ENCODE results near the gene PIK3IP1.

PIK3IP1 gene

DNA sequence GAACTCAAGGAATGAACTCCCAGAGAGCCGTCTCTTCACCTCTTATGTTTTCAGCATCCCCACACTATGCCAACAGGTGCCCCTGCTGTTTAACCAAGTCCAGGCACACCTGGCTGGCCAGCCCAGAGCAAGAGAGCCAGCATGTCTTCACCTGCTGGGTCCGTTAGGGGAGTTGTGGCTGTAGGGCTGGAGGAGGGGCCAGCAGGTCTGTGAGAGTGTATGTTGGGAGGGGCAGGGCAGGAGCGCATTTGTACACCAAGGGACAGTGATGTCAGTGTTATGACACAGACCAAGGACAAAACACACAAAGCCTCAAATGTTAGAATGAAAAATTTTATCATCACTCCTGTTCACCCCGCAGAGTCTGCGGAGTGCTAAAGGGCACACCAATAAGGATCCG lies 48.1 kb upstream of the PIK3IP1 start:
- no peak for TF ChIP-seq EZH2phosphoT487 (IDR thresholded peaks at IDR 0.05; ENCODE audit: borderline replicate concordance)
- TF ChIP-seq CTCF (conservative IDR thresholded peaks at IDR 0.05; ENCODE audit: low read length): no peak
- H3K4me2 ChIP-seq (ENCODE audit: low read depth, low read length, poor library complexity, severe bottlenecking): peak overlapping the region; percentile 100
- peaks cover 46% of the 10 kb centered on the region for H3K4me1 ChIP-seq (ENCODE audit: insufficient read depth, low read length, poor library complexity, severe bottlenecking)
- peak overlapping the region; percentile 90 for H3K4me3 ChIP-seq (ENCODE audit: low read length, poor library complexity, severe bottlenecking)
- no peaks in the 10 kb centered on the region for H3K27me3 ChIP-seq (ENCODE audit: insufficient read depth, low read length, poor library complexity, severe bottlenecking)
- peaks cover 61% of the 10 kb centered on the region; the same call in 1 of the 2 replicates for H3K36me3 ChIP-seq (ENCODE audit: insufficient read depth, low read length)
- H3K9me3 ChIP-seq (ENCODE audit: insufficient read depth, low read depth, low read length): no peaks in the 10 kb centered on the region
- peaks cover 87% of the 10 kb centered on the region for H4K20me1 ChIP-seq (ENCODE audit: insufficient read depth, low read length, poor library complexity, severe bottlenecking)
- no peaks in the 10 kb centered on the region for H3F3A ChIP-seq (ENCODE audit: low read depth)
- H2AFZ ChIP-seq (ENCODE audit: low read length): no peak overlapping the region
- H3K9ac ChIP-seq (ENCODE audit: low read depth, low read length, poor library complexity, severe bottlenecking): peak overlapping the region; percentile 45
- H3K9me2 ChIP-seq (replicated peaks; ENCODE audit: low read depth, low read length): no peaks in the 10 kb centered on the region
- peaks cover 95% of the 10 kb centered on the region for H3K79me2 ChIP-seq (ENCODE audit: insufficient read depth, low read length)

DNA sequence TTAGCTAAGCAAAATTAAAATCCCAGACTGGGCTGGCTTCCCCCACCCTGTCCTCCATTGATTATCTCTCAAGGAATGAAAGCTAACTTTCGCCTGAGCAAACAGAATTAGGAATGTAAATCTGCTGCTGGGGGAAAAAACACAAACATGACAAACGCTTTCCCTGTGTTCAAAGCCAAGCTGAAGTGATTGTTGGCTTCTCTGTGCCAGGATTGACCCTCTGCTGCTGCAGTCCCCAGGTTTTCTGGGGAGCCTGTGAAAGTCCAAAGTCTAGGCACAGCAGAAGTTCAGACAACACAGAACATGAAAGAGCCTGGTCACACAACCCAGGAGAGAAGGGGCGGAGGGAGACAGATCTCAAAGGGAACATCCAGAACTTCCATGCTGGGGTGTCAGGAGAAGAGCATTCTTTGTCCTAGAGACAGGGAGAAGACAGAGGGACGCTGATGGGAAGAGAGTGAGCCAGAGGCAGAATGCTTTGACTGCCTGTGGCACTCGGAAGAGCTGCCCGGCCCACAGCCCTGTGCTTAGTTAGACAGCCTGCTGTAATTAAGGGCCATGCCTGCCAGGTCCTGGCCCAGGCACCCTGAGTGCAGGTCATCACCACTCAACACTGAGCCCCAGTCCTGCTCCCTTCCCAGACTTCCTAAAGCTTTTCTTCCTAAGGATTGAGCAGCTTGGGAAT lies 47.0 kb upstream of the PIK3IP1 start:
- Histone ChIP-seq H3K9me3 (ENCODE audit: insufficient read depth, low read depth, low read length) (no peaks in the 10 kb centered on the region), H3K9me2 (replicated peaks; ENCODE audit: low read depth, low read length) (no peaks in the 10 kb centered on the region), H3K79me2 (ENCODE audit: insufficient read depth, low read length) (peaks cover 92% of the 10 kb centered on the region), H2AFZ (ENCODE audit: low read length) (no peak overlapping the region), H4K20me1 (ENCODE audit: insufficient read depth, low read length, poor library complexity, severe bottlenecking) (peaks cover 76% of the 10 kb centered on the region), H3F3A (ENCODE audit: low read depth) (no peaks in the 10 kb centered on the region), H3K4me1 (ENCODE audit: insufficient read depth, low read length, poor library complexity, severe bottlenecking) (peaks cover 46% of the 10 kb centered on the region), H3K36me3 (ENCODE audit: insufficient read depth, low read length) (peaks cover 72% of the 10 kb centered on the region; the same call in 1 of the 2 replicates), H3K27me3 (ENCODE audit: insufficient read depth, low read length, poor library complexity, severe bottlenecking) (no peaks in the 10 kb centered on the region), H3K4me2 (ENCODE audit: low read depth, low read length, poor library complexity, severe bottlenecking) (peak overlapping the region; percentile 100), H3K4me3 (ENCODE audit: low read length, poor library complexity, severe bottlenecking) (peak overlapping the region; percentile 11), H3K9ac (ENCODE audit: low read depth, low read length, poor library complexity, severe bottlenecking) (peak overlapping the region; percentile 45)
- no peak for TF ChIP-seq CTCF (conservative IDR thresholded peaks at IDR 0.05; ENCODE audit: low read length)
- TF ChIP-seq EZH2phosphoT487 (IDR thresholded peaks at IDR 0.05; ENCODE audit: borderline replicate concordance): no peak

- H3K9me2 ChIP-seq (replicated peaks; ENCODE audit: low read depth, low read length): no peaks in the 10 kb centered on the region
- TF ChIP-seq CTCF (conservative IDR thresholded peaks at IDR 0.05; ENCODE audit: low read length) (no peak), EZH2phosphoT487 (IDR thresholded peaks at IDR 0.05; ENCODE audit: borderline replicate concordance) (no peak)
- no peaks in the 10 kb centered on the region for H3F3A ChIP-seq (ENCODE audit: low read depth)
- H2AFZ ChIP-seq (ENCODE audit: low read length): no peak overlapping the region
- no peaks in the 10 kb centered on the region for H3K9me3 ChIP-seq (ENCODE audit: insufficient read depth, low read depth, low read length)
- no peak overlapping the region for H3K4me2 ChIP-seq (ENCODE audit: low read depth, low read length, poor library complexity, severe bottlenecking)
- peaks cover 71% of the 10 kb centered on the region for H3K79me2 ChIP-seq (ENCODE audit: insufficient read depth, low read length)
- no peak overlapping the region for H3K9ac ChIP-seq (ENCODE audit: low read depth, low read length, poor library complexity, severe bottlenecking)
- H3K27me3 ChIP-seq (ENCODE audit: insufficient read depth, low read length, poor library complexity, severe bottlenecking): no peaks in the 10 kb centered on the region
- H3K36me3 ChIP-seq (ENCODE audit: insufficient read depth, low read length): peaks cover 88% of the 10 kb centered on the region; the same call in 1 of the 2 replicates
- H4K20me1 ChIP-seq (ENCODE audit: insufficient read depth, low read length, poor library complexity, severe bottlenecking): peaks cover 55% of the 10 kb centered on the region
- H3K4me1 ChIP-seq (ENCODE audit: insufficient read depth, low read length, poor library complexity, severe bottlenecking): peaks cover 30% of the 10 kb centered on the region
- H3K4me3 ChIP-seq (ENCODE audit: low read length, poor library complexity, severe bottlenecking): no peak overlapping the region
These were observed 44.9 kb upstream of the PIK3IP1 start for GRCh38 chr22:31337178-31337577.
